Measurements from ENCODE around the gene DOC2A.

GRCh38 chr16:29962344-29962994 is 48.4 kb downstream of the DOC2A start:
- TF ChIP-seq CTCF (IDR thresholded peaks at IDR 0.05 in 8 of 11, conservative IDR thresholded peaks at IDR 0.05 in 3 of 11), result no peak
- TF ChIP-seq POLR2A (IDR thresholded peaks at IDR 0.05), result no peak
